ENCODE measurements around the gene RFX1.

DNA sequence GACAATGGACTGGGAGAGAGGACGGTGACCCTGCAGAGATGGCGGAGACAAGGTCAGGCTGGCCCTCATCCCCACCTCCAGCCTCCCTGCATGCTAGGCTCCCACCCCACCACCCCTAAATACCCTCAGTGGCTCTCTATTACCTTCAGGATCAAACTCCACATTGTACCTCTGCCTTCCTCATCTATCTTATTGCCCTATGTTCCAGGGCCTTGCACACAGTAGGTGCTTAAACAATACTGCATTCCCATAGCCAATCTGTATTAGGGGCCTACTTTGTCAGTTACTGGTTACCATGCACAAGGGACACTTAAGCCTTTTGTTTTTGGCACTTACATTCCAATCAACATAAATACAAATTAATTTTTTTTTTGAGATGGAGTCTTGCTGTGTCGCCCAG is 49.3 kb upstream of the RFX1 start:
- TF ChIP-seq SUZ12 (IDR thresholded peaks at IDR 0.05; ENCODE audit: extremely low read depth, insufficient read depth, insufficient read length) = no peak
- TF ChIP-seq ZNF274 (IDR thresholded peaks at IDR 0.05; ENCODE audit: low read depth, low read length) = no peak
